ENCODE measurements around the gene HEXA.

The HEXA gene

DNA sequence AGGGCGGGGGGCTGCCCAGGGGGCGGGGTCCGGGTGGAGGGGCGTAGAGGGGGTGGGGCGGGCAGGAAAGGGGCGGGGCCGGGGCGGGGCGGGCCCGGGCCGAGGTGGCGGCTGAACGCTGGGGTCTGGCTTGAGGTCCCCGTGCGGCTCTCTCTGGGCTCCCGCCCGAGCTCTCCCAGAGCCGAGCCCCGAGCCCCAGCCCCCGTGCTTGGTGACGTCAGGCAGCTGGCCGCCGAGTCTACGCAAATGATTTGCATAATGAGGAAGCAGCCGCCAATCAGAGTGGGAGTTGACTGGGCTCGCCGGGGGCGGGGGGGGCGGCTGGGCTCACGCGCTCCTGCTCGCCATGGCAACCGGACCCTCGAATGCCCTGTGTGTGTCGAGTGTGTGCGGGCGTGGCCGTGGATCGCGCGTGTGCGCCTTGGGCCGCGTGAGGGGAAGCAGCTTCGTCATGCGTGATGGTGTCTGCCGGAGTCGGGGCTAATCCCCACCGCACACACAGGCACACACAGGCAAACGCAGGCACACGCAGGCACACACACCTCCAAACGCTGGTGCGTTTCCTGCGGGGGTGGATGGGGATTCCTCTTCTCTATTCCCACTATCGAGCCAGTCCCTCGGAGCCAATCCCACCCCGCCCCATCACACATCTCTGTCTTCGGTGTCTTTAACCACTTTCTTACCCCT, 55.7 kb downstream of the HEXA start, which contains the start of gene CELF6:
Gene CELF6 (minus strand): TSS at position 173 of the 687 bp plus-strand sequence. CDS start 283 bp downstream, outside the sequence.
- DNase-seq (ENCODE audit: low read depth, low spot score): no peak

DNA sequence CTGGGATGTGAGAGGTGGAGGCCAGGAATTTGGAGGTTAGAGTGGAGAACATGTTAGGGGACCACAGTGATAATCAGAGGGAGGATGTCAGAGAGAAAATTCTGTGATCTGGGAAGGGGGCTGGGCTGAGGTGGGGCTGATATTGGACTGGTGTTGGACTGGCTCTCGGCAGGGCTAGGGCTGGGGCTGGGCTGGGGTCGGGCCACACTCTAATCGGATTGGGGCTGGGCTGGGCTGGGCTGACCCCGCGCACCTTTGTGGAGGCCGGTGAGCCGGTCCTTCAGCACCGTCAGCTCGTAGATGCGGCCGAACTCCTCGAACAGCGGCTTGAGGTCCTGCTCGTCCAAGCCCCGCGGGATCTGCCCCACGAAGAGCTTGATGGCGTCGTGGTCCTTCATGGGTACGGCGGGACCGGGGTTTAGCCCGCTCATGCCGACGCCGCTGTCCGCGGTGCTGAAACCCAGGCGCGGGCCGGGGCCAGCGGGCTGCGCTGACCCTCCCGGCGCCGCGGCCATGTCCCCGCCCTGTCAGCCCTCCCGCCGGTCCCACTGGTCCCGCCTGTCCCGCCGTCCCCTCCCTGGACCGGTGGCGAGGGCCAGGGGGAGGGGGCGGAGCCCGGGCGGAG, 56.3 kb downstream of the HEXA start:
- DNase-seq (ENCODE audit: low read depth, low spot score): no peak

DNA sequence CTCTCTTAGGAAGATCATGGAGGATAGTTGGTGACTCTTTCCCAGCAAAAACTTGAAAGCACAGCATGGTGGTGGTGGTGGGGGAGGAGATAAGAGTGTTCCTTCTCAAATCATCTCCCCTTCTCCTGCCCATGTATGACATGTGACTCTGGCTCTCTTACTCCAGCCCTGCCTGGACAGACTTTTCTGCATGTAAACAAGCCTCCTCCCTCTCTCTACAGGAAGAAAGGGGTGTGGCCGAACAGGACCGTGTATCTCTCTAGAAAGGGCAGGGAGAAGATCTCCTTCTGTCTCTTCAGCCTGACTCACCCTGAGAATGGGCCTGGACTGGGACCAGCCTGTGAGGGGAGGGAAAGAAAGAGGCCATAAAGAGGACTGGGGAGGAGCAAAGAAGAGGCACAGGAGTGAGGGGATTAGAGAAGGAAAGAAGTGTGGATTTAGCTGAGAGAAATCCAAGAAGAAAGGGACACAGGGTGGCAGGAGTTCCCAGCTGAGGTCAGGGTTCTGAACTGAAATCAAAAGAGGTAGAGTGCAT, 57.3 kb downstream of the HEXA start:
- DNase-seq (ENCODE audit: low read depth, low spot score): no peak

DNA sequence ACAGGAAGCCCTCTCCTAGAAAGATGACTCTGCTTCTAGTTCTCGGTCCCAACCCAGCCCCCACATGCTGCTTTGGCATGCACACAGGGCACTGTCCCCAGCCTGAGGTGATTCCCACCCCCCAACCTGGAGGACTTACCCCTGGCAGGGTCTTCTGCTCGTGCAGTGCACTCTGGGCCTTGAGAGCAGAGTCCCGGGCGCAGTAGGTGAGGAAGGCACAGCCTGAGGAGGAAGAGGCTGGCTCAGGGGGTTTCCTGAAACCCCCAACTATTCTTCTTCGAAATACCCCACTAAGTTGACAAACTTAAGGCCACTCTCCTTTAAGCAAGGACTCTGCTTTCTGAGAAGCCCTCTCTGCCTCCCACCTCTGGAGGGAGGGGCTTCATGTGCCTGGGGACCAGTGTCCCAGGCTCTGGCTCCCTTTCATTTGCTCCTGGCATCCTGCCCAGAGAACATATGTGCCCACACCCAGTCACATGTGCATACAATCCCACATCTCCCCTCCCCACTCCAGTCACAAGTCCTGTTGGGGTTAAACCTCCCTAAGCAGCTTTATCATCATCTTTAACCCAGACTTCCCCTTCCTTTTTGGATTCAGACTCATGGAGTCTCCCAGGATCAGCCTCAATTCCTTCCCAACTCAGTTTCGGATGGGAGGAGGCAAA, 60.0 kb downstream of the HEXA start:
- DNase-seq (ENCODE audit: low read depth, low spot score): no peak

DNA sequence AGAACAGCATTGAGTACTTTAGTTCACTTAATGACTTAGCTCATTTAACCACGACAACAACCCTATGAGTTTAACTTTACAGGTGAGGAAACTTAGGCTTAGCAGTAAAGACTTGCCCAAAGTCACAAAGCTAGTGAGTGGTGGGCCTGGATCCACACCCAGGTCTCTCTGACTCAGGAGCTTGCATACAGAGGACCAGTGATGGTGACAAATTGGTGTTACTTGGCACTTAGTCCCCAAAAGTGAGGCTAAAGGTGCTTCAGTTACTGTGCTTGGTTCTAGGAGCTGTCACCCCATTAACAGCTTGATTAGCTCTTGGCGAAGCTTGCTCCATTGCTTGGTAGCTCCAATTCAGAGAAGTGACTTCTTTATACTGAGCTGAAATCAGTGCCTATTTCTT, 61.9 kb downstream of the HEXA start:
- no peak for DNase-seq (ENCODE audit: low read depth, low spot score)

DNA sequence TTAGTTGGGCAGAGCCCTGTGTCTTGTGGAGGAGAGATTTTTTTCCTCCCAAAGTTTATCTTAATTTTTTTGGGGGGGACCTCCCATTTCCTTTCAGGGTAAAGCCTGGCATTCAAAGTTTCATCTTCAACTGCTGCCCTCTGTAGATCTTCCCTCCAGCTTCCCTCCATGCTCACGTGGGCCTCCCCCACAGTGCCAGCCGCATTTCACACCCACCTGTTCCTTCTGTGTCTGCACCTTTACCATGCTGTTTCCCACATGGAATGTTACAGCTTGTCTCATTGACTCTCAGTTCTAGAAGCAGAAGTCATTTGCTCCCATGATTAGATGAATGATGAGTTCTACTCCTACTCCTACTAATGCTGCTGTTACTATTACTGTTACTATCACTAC, 62.4 kb downstream of the HEXA start:
- DNase-seq (ENCODE audit: low read depth, low spot score): no peak

DNA sequence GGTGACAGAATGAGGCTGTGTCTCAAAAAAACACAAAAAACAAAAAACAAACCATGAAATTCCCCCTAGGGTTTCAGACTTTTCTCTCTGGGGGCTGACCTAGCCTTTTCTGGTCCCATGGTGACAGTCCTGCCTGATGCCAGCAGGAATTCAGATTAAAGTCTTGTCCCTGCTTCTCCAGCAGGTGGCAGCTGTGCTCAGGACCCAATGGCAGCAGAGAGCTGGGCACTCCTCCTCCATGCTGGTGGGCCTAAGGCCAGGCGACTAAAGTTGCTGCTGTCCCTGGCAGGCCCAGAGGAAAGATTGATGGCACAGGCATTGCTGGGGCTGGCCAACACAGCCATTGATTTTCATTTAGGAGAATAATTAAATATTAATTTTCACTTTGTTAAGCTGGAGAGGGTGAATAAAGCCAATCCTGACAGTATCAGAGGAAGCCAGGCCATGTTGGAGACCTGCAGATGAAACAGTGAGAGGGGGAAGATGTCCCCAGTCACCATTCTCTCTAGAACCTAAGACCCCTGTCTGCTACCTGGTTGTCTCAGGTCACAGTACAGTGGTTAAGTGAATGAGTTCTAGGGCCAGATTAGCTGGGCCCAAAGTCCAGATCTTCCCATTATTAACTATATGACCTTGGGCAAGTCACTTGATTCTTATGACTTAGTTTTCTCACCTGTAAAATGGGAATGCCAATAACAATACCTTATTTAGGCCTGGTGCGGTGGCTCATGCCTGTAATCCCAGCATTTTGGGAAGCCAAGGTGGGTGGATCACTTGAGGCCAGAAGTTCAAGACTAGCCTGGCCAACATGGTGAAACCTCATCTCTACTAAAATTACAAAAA, 63.0 kb downstream of the HEXA start:
- no peak for DNase-seq (ENCODE audit: low read depth, low spot score)

DNA sequence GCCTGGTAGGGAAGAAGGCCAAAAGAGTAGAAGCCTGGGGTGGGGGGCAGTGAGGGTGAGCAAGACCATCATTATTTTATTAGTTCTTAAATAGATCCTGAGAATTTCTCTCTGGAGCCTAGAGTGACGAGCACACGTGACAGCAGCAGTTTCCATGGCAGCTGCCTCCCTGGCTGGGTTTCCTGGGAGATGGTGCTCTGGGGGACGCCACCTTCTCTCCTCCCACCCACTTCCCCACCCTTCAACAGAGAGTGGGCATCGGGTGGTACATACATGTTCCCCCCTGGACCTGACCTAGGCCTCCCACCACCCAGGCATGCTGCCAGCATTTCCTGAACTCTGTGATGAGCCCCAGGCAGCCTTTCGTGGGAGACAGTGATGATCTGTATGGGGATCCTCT, 68.8 kb downstream of the HEXA start:
- DNase-seq (ENCODE audit: low read depth, low spot score): no peak

DNA sequence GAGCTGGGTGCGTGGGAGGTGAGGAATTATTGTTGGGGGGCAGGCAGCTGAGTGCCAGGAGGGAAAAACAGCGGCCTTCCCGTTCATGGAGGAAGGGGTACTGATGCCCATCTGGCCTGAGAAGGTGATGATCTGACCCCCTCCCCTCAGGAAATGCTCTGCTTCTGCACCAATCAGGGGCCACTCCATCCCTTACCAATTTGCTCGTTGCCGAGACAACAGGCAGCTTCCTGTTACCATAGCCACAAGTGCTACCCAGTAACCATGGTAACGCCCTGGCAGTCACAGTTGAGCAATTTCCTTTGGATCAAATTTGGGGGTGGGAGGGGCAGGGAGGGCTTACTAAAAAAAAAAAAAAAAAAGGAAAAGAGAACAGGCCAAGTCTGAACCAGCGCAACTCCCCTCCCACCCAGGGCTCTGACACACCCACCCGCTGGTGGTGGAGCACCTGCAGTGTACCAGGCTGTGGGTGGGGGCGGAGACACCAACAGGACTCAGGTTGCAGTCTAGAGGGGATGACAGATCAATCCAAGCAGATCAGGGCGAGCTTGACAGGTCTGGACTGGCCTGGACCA, 69.5 kb downstream of the HEXA start:
- DNase-seq (ENCODE audit: low read depth, low spot score): no peak

DNA sequence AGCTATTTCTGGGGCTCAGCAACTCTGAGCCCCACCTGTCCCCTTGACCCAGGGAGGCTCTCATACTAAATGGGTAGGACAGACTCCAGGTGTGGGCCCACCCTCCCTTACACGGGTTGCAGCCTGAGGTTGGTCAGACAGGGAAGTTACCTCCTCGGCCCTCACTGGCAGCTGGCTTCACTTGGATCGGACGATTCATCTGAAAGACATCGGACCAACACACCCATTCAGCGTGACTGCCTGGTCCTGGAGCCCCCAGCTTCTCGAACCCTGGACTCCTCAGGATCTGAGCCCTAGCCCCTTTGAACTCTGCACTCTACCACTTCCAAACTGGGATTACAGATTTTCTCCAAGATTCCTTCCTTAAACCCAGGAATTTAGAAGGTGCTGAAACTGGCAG, 71.2 kb downstream of the HEXA start:
- DNase-seq (ENCODE audit: low read depth, low spot score): no peak

DNA sequence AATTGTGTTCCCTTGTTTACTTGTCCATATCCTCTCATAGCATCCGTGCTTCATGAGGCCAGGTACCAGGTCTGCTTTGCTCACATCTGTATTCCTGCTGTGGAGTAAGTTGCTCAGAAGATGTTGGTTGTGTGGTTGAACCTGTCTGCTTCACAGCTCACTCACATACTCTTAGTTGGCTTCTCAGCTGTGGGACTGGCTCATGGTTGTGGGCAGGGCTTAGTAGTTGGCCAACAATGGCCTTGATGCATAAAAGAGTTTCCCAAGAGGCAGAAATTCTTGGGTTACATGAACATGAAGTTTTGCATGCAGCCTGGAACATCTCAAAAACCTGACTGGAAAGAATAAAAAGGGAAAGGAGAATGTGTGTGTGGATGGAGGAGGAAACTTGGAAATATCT, 72.9 kb downstream of the HEXA start:
- no peak for DNase-seq (ENCODE audit: low read depth, low spot score)

Measured in smooth muscle cell of the brain vasculature (primary cell).